ENCODE measurements around the gene PRKCG. TPM values are rescaled to one million over a fixed set of nuclear protein-coding genes. Genes with fewer than 3 reads are reported as not detected.

The PRKCG gene
- total RNA-seq, 4 donors from 2014 or later = not detected

DNA sequence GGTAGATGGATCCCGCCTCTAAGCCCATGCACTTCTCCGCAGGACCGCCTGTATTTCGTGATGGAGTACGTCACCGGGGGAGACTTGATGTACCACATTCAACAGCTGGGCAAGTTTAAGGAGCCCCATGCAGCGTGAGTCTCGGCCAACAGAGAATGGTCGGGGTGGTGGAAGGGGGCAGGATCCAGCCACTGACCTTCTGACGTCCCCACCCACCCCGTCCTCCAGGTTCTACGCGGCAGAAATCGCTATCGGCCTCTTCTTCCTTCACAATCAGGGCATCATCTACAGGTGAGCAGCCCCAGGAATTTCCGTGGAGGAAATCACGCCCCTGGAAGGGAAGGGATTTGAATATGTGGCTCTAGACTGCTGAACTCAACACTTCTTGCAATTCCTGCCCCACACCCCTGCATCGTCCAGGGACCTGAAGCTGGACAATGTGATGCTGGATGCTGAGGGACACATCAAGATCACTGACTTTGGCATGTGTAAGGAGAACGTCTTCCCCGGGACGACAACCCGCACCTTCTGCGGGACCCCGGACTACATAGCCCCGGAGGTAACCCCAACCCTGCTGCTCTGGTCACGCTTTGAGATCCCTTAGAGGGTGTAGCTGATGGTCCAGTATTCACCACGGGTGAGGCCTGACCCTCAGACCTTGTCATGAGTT, 18.3 kb downstream of the PRKCG start:
- no peak overlapping the region for H3K27ac ChIP-seq
- no peaks in the 10 kb centered on the region for H3K36me3 ChIP-seq
- in situ Hi-C loops (cut with MboI; ENCODE audit: low sequenced_read_pairs in 4 of 4) = loop anchor here in 2 of 4 donors (5.0 to 10.0 kb wide), 2 partner anchors 122 to 124 kb away; no protein-coding TSS in a partner anchor
- H3K9me3 ChIP-seq = no peaks in the 10 kb centered on the region
- TF ChIP-seq CTCF (IDR thresholded peaks at IDR 0.05 in 4 of 5, conservative IDR thresholded peaks at IDR 0.05 in 1 of 5) (no peak), POLR2A (IDR thresholded peaks at IDR 0.05) (no peak)
- H3K4me1 ChIP-seq = no peaks in the 10 kb centered on the region
- DNase-seq (no peak), ATAC-seq (no peak)
- intact Hi-C loops (cut with DNase I; ENCODE audit: low total_unique reads) = no loop called here
- no peak overlapping the region for H3K4me3 ChIP-seq
- peaks cover 16 to 32% (median 21%) of the 10 kb centered on the region in 3 donors for H3K27me3 ChIP-seq

DNA sequence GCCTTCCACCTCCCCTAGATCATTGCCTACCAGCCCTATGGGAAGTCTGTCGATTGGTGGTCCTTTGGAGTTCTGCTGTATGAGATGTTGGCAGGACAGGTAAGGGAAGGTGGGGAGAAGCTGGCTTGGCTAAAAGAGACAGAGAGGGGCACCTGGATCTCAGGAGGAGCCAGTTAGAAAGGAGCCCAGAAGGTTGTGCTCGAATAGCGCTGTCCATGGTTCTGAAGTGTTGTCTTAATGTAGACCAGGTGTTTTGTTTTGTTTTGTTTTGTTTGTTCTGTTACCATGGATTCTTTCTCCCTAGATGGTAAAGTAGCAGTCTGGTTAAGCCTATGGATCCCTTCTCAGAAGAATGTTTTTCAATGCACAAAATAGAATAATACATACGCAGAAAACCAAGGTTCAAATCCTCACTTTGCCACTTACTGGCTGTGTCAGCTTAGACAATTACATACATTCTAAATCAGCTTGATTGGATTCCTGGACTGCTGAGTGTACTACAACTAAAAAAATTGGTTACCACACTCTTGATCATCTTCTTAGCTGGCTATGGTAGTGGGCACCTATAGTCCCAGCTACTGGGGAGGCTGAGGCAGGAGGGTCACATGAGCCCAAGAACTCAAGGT, 21.2 kb downstream of the PRKCG start:
- peaks cover 20 to 31% (median 23%) of the 10 kb centered on the region in 3 donors for H3K27me3 ChIP-seq
- H3K27ac ChIP-seq = no peak overlapping the region
- ATAC-seq = no peak
- DNase-seq = no peak
- TF ChIP-seq CTCF (IDR thresholded peaks at IDR 0.05 in 4 of 5, conservative IDR thresholded peaks at IDR 0.05 in 1 of 5) (no peak), POLR2A (IDR thresholded peaks at IDR 0.05) (no peak)
- H3K4me3 ChIP-seq = no peak overlapping the region
- H3K4me1 ChIP-seq = peaks cover 0 to under 1% of the 10 kb centered on the region in 2 donors
- H3K36me3 ChIP-seq = no peaks in the 10 kb centered on the region
- intact Hi-C loops (cut with DNase I; ENCODE audit: low total_unique reads) = no loop called here
- in situ Hi-C loops (cut with MboI; ENCODE audit: low sequenced_read_pairs in 4 of 4) = loop anchor here in 2 of 4 donors (5.0 to 10.0 kb wide), 2 partner anchors 119 to 122 kb away; no protein-coding TSS in a partner anchor
- no peaks in the 10 kb centered on the region for H3K9me3 ChIP-seq

DNA sequence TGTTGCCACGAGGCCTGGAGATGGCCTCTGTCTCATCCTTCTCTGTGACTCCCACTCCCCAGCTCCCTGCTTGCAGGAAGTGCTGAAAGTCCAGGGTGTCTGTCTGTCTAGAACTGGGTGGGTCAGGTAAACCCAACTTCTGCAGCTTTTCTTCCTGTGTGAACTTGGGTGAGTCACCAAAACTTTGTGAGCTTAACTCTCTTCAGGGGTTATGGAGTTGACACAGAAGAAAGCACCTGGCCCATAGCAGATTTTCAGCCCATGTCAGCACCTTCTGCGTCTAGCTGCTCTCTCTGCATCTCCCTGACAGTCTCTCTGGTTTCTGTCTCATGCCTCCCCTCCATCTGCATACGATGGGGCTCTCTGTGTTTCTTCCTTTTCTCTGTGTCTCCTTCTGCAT, 22.9 kb downstream of the PRKCG start:
- TF ChIP-seq POLR2A (IDR thresholded peaks at IDR 0.05) = no peak
- no peak for TF ChIP-seq CTCF (IDR thresholded peaks at IDR 0.05 in 4 of 5, conservative IDR thresholded peaks at IDR 0.05 in 1 of 5)
- Histone ChIP-seq H3K36me3 (no peaks in the 10 kb centered on the region), H3K27ac (no peak overlapping the region), H3K4me3 (no peak overlapping the region), H3K9me3 (no peaks in the 10 kb centered on the region), H3K4me1 (peaks cover 0 to 3% of the 10 kb centered on the region in 2 donors), H3K27me3 (peaks cover 34 to 37% (median 35%) of the 10 kb centered on the region in 3 donors)
- in situ Hi-C loops (cut with MboI; ENCODE audit: low sequenced_read_pairs in 4 of 4) (loop anchor here in 2 of 4 donors (5.0 to 10.0 kb wide), 2 partner anchors 117 to 120 kb away; no protein-coding TSS in a partner anchor), intact Hi-C loops (cut with DNase I; ENCODE audit: low total_unique reads) (no loop called here)
- DNase-seq (no peak), ATAC-seq (no peak)

GRCh38 chr19:53905787-53906186, 23.8 kb downstream of the PRKCG start:
- H3K36me3 ChIP-seq = no peaks in the 10 kb centered on the region
- H3K4me3 ChIP-seq = no peak overlapping the region
- H3K27ac ChIP-seq = no peak overlapping the region
- peaks cover 42 to 46% (median 44%) of the 10 kb centered on the region in 3 donors for H3K27me3 ChIP-seq
- no peak for TF ChIP-seq CTCF (IDR thresholded peaks at IDR 0.05 in 4 of 5, conservative IDR thresholded peaks at IDR 0.05 in 1 of 5)
- TF ChIP-seq POLR2A (IDR thresholded peaks at IDR 0.05) = no peak
- DNase-seq = no peak
- intact Hi-C loops (cut with DNase I; ENCODE audit: low total_unique reads) (no loop called here), in situ Hi-C loops (cut with MboI; ENCODE audit: low sequenced_read_pairs in 4 of 4) (loop anchor here in 1 of 4 donors (10.0 kb wide), 1 partner anchor 119 kb away; no protein-coding TSS in a partner anchor)
- no peak for ATAC-seq
- no peaks in the 10 kb centered on the region for H3K9me3 ChIP-seq
- peaks cover 0 to 3% of the 10 kb centered on the region in 2 donors for H3K4me1 ChIP-seq
